Tibial artery (tissue), 4 donors: ENCODE data around the gene HLA-DOB.
A peak's percentile ranks its signal among the peaks of the same experiment; 100 is the strongest.

Source experiments
- DNase-seq, 2 donors: peaks; one replicate each; pipeline ENCODE4 v3.0.0-alpha.2; 2019
- H3K27ac ChIP-seq, 2 donors: fragments of 200-600 bp; sonication (generic) in 1 of 2; 1 replicate in 1 of 2; 2 replicates in 1 of 2; pipeline ENCODE4 v1.5.1; 2018 to 2019; ENCODE audit warnings: mild to moderate bottlenecking in 1 of 2
- H3K27me3 ChIP-seq, 2 donors: fragments of 200-600 bp; sonication (generic) in 1 of 2; one replicate each; pipeline versions ENCODE4 v1.5.1 to v1.6.0; 2016 to 2019
- H3K36me3 ChIP-seq, 3 donors: fragments of 200-600 bp; sonication (generic) in 2 of 3; one replicate each; pipeline ENCODE4 v1.5.1; 2016 to 2019; ENCODE audit warnings: mild to moderate bottlenecking in 2 of 3
- H3K4me1 ChIP-seq, 4 donors: fragments of 200-600 bp; sonication (generic) in 2 of 4; 1 replicate in 3 of 4; 2 replicates in 1 of 4; pipeline ENCODE4 v1.5.1; 2016 to 2019
- H3K4me3 ChIP-seq, 2 donors: fragments of 200-600 bp; sonication (generic) in 1 of 2; 1 replicate in 1 of 2; 2 replicates in 1 of 2; pipeline ENCODE4 v1.5.1; 2018 to 2019; ENCODE audit warnings: mild to moderate bottlenecking in 2 of 2
- H3K9me3 ChIP-seq, 3 donors: fragments of 200-600 bp; sonication (generic) in 1 of 3; one replicate each; pipeline ENCODE4 v1.5.1; 2016 to 2019
- CTCF ChIP-seq, 2 experiments: fragments of 200-600 bp in 1 of 2; fragments of 450-650 bp in 1 of 2; IDR thresholded peaks; one replicate each; pipeline ENCODE4 v1.5.1; 2017 to 2019; ENCODE audit warnings: antibody characterized with exemption in 2 of 2, mild to moderate bottlenecking in 1 of 2, moderate library complexity in 1 of 2
- intact Hi-C: fragments of 100-400 bp; cut with DNase I; formaldehyde crosslinking; loops from one replicate; pipeline ENCODE4 v1.15.0; 2023; ENCODE audit warnings: low total_unique reads

HLA-DOB gene

GRCh38 chr6:32830936-32831335, 14.1 kb upstream of the HLA-DOB start:
- H3K27me3 ChIP-seq, result no peaks in the 10 kb centered on the region
- intact Hi-C loops, result no loop called here
- H3K36me3 ChIP-seq, result peaks cover 11 to 70% (median 49%) of the 10 kb centered on the region in 3 donors

GRCh38 chr6:32830017-32830416, 13.2 kb upstream of the HLA-DOB start:
- peaks cover 11 to 63% (median 47%) of the 10 kb centered on the region in 3 donors for H3K36me3 ChIP-seq
- intact Hi-C loops, result no loop called here
- no peaks in the 10 kb centered on the region for H3K9me3 ChIP-seq
- TF ChIP-seq CTCF (IDR thresholded peaks at IDR 0.05), result no peak
- H3K27ac ChIP-seq, result no peak overlapping the region
- no peaks in the 10 kb centered on the region for H3K4me1 ChIP-seq
- H3K27me3 ChIP-seq, result no peaks in the 10 kb centered on the region
- no peak for DNase-seq
- no peak overlapping the region for H3K4me3 ChIP-seq

More at GRCh38 chr6:32830936-32831335, 14.1 kb upstream of the HLA-DOB start:
- no peaks in the 10 kb centered on the region for H3K4me1 ChIP-seq
- H3K4me3 ChIP-seq, result no peak overlapping the region
- no peak overlapping the region for H3K27ac ChIP-seq
- H3K9me3 ChIP-seq, result no peaks in the 10 kb centered on the region
- no peak for DNase-seq
- no peak for TF ChIP-seq CTCF (IDR thresholded peaks at IDR 0.05)

GRCh38 chr6:32829495-32829894, 12.7 kb upstream of the HLA-DOB start:
- Histone ChIP-seq H3K27ac (no peak overlapping the region), H3K27me3 (no peaks in the 10 kb centered on the region), H3K36me3 (peaks cover 11 to 58% (median 45%) of the 10 kb centered on the region in 3 donors), H3K4me3 (no peak overlapping the region), H3K4me1 (no peaks in the 10 kb centered on the region), H3K9me3 (no peaks in the 10 kb centered on the region)
- intact Hi-C loops, result loop anchor here (5.0 kb wide), 1 partner anchor 38 kb away; no protein-coding TSS in a partner anchor
- no peak for DNase-seq
- TF ChIP-seq CTCF (IDR thresholded peaks at IDR 0.05), result no peak

GRCh38 chr6:32827025-32827424, 10.2 kb upstream of the HLA-DOB start:
- no peak for DNase-seq
- no peak for TF ChIP-seq CTCF (IDR thresholded peaks at IDR 0.05)

GRCh38 chr6:32825966-32826365, 9.2 kb upstream of the HLA-DOB start:
- Histone ChIP-seq H3K4me1 (no peaks in the 10 kb centered on the region), H3K9me3 (no peaks in the 10 kb centered on the region), H3K27ac (no peak overlapping the region), H3K4me3 (no peak overlapping the region), H3K36me3 (peaks cover 8 to 36% (median 28%) of the 10 kb centered on the region in 3 donors), H3K27me3 (no peaks in the 10 kb centered on the region)
- DNase-seq, result no peak
- TF ChIP-seq CTCF (IDR thresholded peaks at IDR 0.05), result peak; percentile 35 to 43
- intact Hi-C loops, result loop anchor here (5.0 kb wide), 1 partner anchor 41 kb away; no protein-coding TSS in a partner anchor

More at GRCh38 chr6:32827025-32827424, 10.2 kb upstream of the HLA-DOB start:
- H3K27ac ChIP-seq, result no peak overlapping the region
- intact Hi-C loops, result loop anchor here (5.0 kb wide), 1 partner anchor 40 kb away; no protein-coding TSS in a partner anchor
- H3K4me3 ChIP-seq, result no peak overlapping the region
- H3K4me1 ChIP-seq, result no peaks in the 10 kb centered on the region
- H3K27me3 ChIP-seq, result no peaks in the 10 kb centered on the region
- H3K9me3 ChIP-seq, result no peaks in the 10 kb centered on the region
- H3K36me3 ChIP-seq, result peaks cover 11 to 45% (median 39%) of the 10 kb centered on the region in 3 donors

- Histone ChIP-seq H3K4me3 (no peak overlapping the region), H3K4me1 (peaks cover 0 to 4% (median 0%) of the 10 kb centered on the region in 4 donors), H3K27ac (no peak overlapping the region), H3K9me3 (no peaks in the 10 kb centered on the region), H3K36me3 (no peaks in the 10 kb centered on the region), H3K27me3 (no peaks in the 10 kb centered on the region)
- intact Hi-C loops, result no loop called here
- DNase-seq, result no peak
- no peak for TF ChIP-seq CTCF (IDR thresholded peaks at IDR 0.05)
These were observed 2.9 kb upstream of the HLA-DOB start for GRCh38 chr6:32819729-32820128.
